ENCODE data around the gene MRTFB.

Gene MRTFB

GRCh38 chr16:14285513-14286367 lies 214.6 kb downstream of the MRTFB start:
- peak; percentile 86 to 93 (median 92) for DNase-seq (ENCODE audit: low read depth in 3 of 3)

GRCh38 chr16:14286368-14287230 lies 215.5 kb downstream of the MRTFB start:
- no peak for DNase-seq (ENCODE audit: low read depth in 3 of 3)

DNA sequence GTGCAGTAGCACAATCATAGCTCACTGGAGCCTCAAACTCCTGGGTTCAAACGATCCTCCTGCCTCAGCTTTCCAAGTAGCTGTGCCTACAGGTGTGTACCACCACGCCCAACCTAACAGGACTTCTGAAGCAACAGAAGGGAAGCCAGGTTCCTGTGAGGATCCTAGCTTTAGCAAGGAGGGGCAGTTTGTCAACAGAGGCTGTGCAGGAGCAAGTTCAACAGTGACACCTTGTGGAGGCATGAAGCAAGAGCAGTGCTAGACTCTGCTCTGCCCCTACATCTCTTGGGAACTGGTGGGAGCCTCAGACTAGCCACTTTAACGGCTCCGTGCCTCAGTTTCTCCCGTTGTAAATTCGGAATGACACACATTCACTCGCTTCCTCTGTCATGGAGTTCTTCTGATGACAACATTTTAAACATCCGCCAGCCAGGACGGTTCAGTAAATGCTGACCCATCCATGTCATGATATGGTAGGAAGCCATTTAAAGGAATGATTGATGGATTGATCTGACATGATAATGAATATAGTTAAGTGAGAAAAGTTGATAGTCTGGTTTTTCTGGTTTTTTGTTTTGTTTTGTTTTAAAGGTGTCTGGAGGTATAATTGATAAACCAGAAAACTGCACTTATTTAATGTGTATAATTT lies 218.7 kb downstream of the MRTFB start:
- peak in 1 of 3 experiments; percentile 25 for DNase-seq (ENCODE audit: low read depth in 3 of 3)

DNA sequence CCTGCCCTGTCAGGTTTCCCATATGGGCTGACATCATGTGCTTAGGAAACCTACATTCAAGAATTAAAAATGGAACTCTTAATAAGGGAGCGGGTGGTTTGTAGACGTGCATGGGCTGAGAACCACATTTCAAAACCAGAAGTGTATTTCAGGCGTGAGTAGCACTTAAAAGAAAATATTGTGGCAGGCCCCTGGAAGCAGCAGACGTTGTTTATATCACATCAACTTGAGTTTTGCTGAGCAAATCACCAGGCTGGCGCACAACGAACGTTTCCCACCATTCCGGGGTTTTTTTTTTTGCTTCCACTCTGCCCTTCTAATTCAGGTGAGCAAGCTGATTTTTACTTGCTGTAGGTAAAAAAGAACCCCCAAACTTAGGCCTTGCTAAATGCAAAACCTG lies 220.2 kb downstream of the MRTFB start:
- no peak for DNase-seq (ENCODE audit: low read depth in 3 of 3)

GRCh38 chr16:14292051-14292825 lies 221.1 kb downstream of the MRTFB start:
- DNase-seq (ENCODE audit: low read depth in 3 of 3) = no peak

DNA sequence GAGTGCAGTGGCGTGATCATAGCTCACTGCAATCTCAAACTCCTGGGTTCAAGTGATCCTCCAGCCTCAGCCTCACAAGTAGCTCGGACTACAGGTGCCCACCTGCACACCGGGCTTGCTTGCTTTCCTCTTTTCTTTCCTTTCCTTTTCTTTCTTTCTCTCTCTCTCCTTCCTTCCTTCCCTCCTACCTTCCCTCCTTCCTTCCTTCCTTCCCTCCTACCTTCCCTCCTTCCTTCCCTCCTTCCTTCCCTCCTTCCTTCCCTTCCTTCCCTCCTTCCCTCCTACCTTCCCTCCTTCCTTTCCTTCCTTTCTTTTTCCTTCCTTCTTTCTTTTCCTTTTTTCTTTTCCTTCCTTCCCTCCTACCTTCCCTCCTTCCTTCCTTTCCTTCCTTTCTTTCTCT lies 225.5 kb downstream of the MRTFB start:
- no peak for DNase-seq (ENCODE audit: low read depth in 3 of 3)

GRCh38 chr16:14298374-14299122 lies 227.4 kb downstream of the MRTFB start:
- DNase-seq (ENCODE audit: low read depth in 3 of 3) = no peak

DNA sequence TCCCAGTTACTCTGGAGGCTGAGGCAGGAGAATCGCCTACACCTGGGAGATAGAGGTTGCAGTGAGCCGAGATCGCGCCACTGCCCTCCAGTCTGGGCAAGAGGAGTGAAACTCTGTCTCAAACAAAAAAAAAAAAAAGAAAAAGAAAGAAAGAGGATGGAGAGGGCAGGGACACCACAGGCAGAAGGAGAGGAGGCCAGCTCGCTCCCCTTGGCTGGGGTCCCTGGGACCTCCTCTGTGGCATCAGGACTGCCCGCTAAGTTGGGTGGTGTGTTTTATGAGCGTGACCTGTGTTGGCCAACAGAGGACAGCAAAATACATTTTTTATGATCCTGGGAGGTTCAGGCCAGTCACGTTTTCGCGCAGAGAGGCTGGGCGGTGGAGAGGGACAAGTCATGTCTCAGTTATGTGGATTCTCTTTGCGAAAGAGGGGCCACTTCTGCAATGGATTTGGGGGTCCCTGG lies 229.6 kb downstream of the MRTFB start:
- peak in 1 of 3 experiments; percentile 27 for DNase-seq (ENCODE audit: low read depth in 3 of 3)

- DNase-seq (ENCODE audit: low read depth in 3 of 3) = no peak
These were observed 230.3 kb downstream of the MRTFB start for GRCh38 chr16:14301169-14302030.

GRCh38 chr16:14302031-14302398 lies 230.9 kb downstream of the MRTFB start:
- DNase-seq (ENCODE audit: low read depth in 3 of 3) = no peak

DNA sequence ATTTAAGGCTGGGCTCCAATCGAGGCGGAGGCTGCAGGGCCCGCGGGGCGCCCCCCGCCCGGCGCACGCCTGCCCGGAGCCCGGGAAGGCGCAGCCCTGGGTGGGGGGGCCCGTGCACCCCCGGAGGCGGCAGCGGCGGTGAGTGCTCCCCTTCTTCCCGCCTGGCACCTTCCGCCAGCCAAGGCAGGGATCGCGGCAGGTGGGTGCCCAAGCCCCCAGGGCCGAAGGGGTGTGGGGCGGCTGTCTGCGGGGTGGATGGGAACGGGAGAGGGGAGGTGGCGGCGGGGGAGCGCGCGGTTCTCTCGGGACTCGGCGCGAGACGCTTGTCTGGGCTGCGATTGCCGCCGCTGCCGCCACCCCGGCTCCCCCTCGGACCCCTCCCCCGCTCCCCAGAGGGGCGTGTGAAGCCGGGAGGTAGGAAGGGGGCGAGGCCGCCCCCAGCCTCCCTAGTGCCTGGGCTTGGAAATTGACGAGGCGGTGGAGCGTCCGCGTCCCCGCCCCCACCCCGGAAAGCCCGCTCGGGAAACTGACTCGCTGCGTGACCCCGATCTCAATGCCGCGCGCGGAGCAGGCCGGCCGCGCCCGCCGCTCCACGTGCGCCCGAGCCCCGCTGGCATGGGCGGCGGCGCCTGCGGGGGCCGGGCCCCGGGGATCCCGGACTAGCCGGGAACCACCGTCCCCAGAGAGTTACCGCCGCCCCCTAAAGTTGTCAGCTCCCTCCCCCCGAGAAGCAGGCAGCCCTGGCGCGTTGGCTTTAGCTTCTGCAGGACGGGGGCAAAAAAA lies 231.5 kb downstream of the MRTFB start:
- no peak for DNase-seq (ENCODE audit: low read depth in 3 of 3)

DNA sequence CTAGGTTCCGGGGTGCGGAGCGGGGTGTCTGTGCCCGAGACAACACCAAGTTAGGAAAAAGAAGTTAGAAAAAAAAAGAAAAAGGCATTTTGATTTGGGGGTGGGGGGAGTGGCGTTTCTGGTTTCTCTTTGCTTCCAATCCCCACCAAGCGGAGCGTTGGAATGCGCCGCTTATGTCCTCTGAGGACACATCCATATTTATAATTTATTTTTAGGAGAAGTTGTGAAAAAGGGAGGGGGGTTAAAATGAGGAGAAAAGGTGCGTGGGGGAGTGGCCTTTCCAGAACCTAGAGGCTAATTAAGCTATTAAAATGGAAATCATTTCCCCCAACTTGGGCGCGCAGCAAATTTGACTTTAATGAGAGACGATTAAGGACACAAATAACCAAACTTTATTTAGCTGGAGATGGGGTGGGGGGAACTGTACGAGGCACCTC lies 232.1 kb downstream of the MRTFB start:
- DNase-seq (ENCODE audit: low read depth in 3 of 3) = no peak

DNA sequence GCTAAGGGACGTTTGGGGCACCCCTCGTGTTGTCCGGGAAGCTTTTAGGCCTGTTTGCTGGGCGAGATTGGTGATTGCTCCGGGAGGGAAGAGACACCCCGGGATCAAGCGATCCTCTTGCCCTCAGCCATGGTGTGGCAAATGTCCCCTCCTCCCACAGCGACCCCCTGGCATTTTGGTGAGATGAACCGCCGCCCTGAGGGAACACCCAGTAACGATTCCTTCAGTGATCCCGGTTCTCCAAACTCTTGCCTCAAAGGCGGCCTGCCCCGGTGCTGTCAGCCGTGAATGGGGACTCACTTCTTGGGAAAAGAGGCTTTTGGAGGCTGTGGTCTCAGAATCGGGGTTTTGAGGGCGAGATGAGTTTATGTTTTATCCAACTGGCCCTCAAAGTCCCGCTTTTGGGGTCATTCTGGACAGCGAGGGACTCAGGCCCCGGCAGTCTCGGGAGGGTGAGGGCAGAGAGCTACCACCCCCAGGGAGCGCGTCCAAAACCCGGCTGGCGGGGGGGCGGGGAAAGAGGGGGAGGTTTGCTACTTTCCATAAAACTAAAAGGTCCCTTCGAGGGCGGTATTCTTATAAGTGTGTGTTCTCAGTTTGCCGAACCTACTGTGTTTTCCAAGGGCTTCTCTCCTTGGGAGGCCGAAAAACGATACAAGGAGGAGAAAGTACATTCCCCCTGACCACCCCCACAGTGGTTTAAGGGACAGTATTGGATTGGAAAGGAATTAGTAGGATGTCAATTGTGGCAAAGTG lies 232.7 kb downstream of the MRTFB start:
- no peak for DNase-seq (ENCODE audit: low read depth in 3 of 3)

DNA sequence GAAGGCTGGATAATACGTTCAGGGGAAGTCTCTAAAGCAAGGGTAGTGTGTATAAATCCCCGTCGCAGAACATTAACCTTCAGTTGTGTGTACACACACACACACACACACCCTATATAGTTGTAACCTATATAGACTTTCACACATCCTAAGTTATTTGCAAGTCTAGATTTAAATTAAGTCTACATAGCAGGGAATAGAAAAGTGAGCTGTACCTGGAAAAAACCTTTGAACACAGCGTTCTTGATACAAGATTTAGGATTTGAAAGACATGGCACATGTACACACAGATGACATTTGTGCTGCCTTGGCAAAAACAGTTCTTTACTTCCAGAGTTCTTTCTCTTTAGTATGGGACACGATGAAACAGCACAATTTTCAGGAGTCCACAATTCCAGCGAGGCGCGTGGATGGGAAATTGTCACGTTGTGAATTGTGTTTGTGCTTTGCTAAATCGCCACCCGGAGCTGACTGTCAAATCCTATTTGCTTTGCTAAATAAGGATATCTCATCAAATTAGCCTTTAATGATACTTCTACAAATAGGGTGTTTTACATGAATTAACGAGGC lies 233.9 kb downstream of the MRTFB start:
- DNase-seq (ENCODE audit: low read depth in 3 of 3) = no peak

DNA sequence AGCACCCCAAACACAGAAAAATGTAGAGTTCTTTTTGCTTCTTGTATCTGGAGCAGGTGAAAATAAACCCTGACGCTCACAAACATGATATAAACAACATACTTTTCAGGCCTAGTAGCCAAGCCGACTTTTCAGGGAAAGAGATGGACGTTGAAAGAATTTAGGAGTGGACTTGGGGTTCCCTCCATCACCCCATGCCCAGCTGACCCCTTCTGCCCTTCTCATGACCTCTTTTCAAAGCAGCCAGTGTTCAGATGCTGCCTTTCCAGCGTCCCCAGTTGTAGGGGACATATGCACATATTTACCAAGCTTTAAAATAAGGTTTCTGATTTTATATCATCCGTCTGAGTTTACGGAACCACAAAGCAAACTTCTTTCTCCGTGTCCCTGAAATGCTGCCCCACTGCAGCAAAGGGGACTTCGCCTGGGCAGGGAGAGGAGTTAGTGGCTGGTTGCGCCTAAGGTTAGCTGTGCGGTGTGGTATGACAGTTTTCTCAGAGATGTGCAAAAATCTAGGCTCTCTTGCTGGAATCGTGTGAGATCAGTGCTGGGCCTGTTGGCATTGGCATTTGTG lies 235.5 kb downstream of the MRTFB start:
- no peak for DNase-seq (ENCODE audit: low read depth in 3 of 3)

DNA sequence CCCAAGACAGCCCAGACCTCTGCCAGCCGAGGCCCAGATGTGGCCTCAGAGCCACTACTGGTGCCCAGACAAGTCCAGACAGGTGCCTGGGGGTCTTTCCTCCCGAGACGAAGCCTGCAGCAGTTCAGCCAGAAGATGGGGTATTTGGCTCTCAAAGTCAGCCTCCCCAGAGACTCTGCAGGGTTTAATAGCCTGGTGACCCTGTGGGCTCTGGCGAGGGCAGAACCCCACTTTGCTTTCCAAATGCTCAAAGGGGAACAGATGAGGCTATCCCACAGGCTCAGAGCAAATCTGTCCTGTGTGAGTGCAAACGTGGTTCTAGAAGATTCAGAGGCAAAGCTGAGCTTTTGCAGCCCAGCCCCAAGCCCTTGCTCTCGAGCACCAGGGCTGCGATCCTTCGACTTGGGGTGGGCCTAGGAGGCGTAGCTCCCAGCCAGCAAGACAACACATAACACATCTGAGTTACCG lies 236.0 kb downstream of the MRTFB start:
- no peak for DNase-seq (ENCODE audit: low read depth in 3 of 3)
